Effector memory CD8-positive, alpha-beta T cell (primary cell): ENCODE results near the gene PLXNA4.
A peak's percentile ranks its signal among the peaks of the same experiment; 100 is the strongest.

ENCODE experiments used
- ATAC-seq: fragments of 150-1000 bp; cut with Tn5 transposase; replicated peaks from 2 replicates; pipeline ENCODE4 v1.10.0; 2021; ENCODE audit warnings: mild to moderate bottlenecking, moderate library complexity
- DNase-seq, 3 experiments: peaks; one replicate each; pipeline ENCODE4 v3.0.0; 2021
- H3K27ac Mint-ChIP-seq, 2 donors: one replicate each; pipeline ENCODE4 v1.8.0; 2022; ENCODE audit warnings: mild to moderate bottlenecking in 2 of 2, mixed read lengths in 2 of 2, moderate library complexity in 2 of 2
- H3K27me3 Mint-ChIP-seq, 2 donors: one replicate each; pipeline ENCODE4 v1.8.0; 2022; ENCODE audit warnings: mixed read lengths in 2 of 2
- H3K36me3 Mint-ChIP-seq: one replicate; pipeline ENCODE4 v1.8.0; 2022; ENCODE audit warnings: mild to moderate bottlenecking, moderate library complexity, mixed read lengths; ENCODE audit not compliant: insufficient read depth
- H3K4me1 Mint-ChIP-seq, 2 donors: one replicate each; pipeline ENCODE4 v1.8.0; 2022; ENCODE audit warnings: low read depth in 2 of 2, mixed read lengths in 2 of 2
- H3K4me3 Mint-ChIP-seq, 2 donors: one replicate each; pipeline ENCODE4 v1.8.0; 2022; ENCODE audit warnings: mild to moderate bottlenecking in 2 of 2, mixed read lengths in 2 of 2, moderate library complexity in 2 of 2
- H3K9me3 Mint-ChIP-seq, 2 donors: one replicate each; pipeline ENCODE4 v1.8.0; 2022; ENCODE audit warnings: mixed read lengths in 2 of 2

The PLXNA4 gene

GRCh38 chr7:132321387-132321786 lies 254.9 kb downstream of the PLXNA4 start:
- H3K27me3 Mint-ChIP-seq = peaks cover 78 to 82% of the 10 kb centered on the region in 2 donors
- H3K9me3 Mint-ChIP-seq = peaks cover 3 to 7% of the 10 kb centered on the region in 2 donors
- no peak overlapping the region for H3K4me3 Mint-ChIP-seq
- H3K27ac Mint-ChIP-seq = no peak overlapping the region
- H3K36me3 Mint-ChIP-seq = no peaks in the 10 kb centered on the region
- H3K4me1 Mint-ChIP-seq = peaks cover 6 to 10% of the 10 kb centered on the region in 2 donors
- no peak for ATAC-seq
- DNase-seq = no peak

DNA sequence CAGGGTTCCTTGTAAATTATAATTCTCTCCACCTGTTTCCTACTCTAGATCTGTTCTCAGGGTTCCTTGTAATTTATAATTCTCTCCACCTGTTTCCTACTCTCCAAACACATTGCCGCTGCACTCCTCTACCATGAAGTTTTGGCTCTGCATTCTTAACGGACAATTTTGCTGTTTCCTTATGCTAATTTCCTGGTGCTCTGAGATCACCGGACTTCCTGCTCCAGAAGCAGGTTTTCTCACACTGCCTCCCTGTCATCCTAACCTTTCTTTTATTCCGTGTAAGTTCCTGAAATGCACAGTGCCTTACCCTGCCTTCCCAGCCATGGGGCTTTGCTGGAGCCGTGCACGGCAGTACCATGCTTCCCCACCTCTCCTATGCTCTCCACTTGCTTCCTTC lies 256.8 kb downstream of the PLXNA4 start:
- Mint-ChIP-seq H3K36me3 (no peaks in the 10 kb centered on the region), H3K9me3 (peaks cover 3 to 7% of the 10 kb centered on the region in 2 donors), H3K4me1 (peaks cover 6 to 10% of the 10 kb centered on the region in 2 donors), H3K27me3 (peaks cover 66 to 73% of the 10 kb centered on the region in 2 donors), H3K27ac (no peak overlapping the region), H3K4me3 (no peak overlapping the region)
- no peak for DNase-seq
- no peak for ATAC-seq

DNA sequence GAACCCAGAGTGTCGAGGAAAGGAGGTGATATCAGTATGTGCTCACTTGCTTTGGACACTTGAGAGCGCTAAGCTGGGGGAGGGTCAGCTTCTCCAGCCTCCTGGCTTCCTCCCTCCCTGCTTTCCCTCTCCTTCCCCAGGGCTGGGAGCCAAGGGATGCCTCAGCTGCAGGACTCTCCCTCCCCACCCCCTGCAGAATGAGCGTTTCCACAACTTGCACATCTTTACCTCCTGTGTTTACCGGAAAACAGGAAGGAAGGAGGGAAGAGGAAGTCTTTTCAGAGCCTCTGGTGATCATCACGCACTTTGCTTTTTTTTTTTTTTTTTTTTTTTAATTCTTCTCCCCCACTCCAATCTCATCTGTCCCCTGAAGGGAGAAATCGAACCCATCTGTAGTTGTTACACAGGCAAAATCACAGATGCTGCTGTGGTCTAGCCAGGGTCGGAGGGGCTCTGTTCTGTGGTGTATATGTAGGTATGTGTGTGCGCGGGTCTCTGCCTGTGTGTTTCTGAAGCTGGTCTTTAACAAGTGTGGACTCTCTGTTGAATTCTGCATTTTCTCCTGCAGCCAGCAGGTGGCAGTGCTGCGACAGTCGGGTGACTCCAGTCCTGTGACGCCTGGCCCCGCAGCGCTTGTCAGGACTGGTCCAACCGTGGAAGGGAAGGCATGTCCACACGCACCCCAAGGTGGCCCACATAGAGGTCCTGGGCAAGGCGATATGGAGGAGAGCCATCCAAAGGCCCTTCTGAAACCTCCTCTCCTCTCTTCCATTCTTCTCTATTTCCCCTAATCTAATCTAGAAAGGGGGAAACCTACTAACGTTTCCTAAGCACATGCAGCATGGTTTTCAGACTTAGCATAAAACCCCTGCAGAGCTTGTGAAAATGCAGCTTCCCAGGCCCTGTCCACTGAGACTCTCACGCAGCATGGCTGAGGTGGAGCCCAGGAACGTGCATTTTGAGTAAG lies 257.6 kb downstream of the PLXNA4 start:
- H3K9me3 Mint-ChIP-seq = peaks cover 3 to 7% of the 10 kb centered on the region in 2 donors
- ATAC-seq (peak; percentile 97), DNase-seq (peak; percentile 54 to 69 (median 65))
- H3K27me3 Mint-ChIP-seq = peaks cover 60 to 74% of the 10 kb centered on the region in 2 donors
- H3K4me1 Mint-ChIP-seq = peaks cover 6 to 10% of the 10 kb centered on the region in 2 donors
- peak overlapping the region in 1 of 2 donors; percentile 32 for H3K4me3 Mint-ChIP-seq
- H3K36me3 Mint-ChIP-seq = no peaks in the 10 kb centered on the region
- H3K27ac Mint-ChIP-seq = no peak overlapping the region

DNA sequence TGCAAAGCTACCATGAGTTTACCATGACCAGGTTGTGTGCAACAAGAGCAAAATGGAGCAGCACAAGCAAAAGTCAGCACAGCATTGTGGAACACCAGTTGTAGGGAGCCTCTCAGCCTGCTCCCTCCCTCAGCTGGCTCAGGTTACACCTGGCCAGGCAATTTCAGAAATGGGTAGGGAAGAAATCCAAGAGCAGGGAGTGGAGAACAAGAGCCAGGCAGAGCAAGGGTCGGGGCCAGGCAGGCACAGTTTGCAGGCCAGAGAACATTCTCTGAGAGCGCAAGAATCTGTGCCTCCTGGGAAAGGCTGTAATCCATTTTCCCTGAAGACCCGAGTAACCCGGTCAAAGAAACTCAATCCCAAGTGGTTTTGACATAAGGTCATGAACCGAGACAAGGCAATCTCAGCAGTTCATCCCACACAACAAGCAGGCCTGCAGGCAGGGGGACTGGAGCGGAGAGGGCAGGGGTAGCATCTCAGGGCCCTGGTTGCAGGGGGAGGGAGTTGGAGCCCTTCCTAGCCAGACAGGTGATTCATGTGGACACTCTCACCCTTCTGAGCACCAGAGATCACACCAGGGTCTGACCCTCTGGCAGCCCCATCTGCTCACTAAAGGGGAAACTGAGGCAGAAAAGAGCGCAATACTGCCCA lies 258.4 kb downstream of the PLXNA4 start:
- H3K9me3 Mint-ChIP-seq = peaks cover 3 to 7% of the 10 kb centered on the region in 2 donors
- ATAC-seq (no peak), DNase-seq (no peak)
- H3K27me3 Mint-ChIP-seq = peaks cover 59 to 76% of the 10 kb centered on the region in 2 donors
- H3K27ac Mint-ChIP-seq = no peak overlapping the region
- peaks cover 6 to 10% of the 10 kb centered on the region in 2 donors for H3K4me1 Mint-ChIP-seq
- no peak overlapping the region for H3K4me3 Mint-ChIP-seq
- no peaks in the 10 kb centered on the region for H3K36me3 Mint-ChIP-seq

DNA sequence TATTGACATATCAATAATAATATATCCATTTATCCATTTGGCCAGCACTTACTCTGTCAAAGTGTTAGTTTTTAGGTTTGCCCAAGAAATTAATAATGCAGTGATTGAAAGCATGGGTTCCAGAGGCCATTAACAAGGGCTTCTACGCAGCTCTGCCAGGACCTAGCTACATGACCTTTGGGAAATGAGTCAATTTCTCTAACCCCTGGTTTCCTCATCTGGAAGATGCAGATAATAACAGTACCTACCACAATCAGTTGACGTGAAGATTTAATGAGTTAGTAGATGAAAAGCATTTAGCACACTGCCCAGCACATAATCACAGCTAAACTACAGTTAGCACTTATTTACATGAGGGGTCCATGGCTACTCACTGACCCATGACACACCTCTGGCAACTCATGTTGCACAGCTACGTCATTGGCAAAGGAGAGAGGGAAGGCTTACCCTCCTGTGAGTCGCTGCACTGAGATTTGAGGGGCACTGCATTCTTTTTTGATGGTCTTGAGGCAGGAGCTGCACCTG lies 263.7 kb downstream of the PLXNA4 start:
- Mint-ChIP-seq H3K27ac (no peak overlapping the region), H3K9me3 (peaks cover 3 to 7% of the 10 kb centered on the region in 2 donors), H3K27me3 (peaks cover 43 to 72% of the 10 kb centered on the region in 2 donors), H3K4me3 (no peak overlapping the region), H3K36me3 (no peaks in the 10 kb centered on the region), H3K4me1 (peaks cover 0 to 5% of the 10 kb centered on the region in 2 donors)
- DNase-seq (no peak), ATAC-seq (no peak)

GRCh38 chr7:132311733-132312132 lies 264.5 kb downstream of the PLXNA4 start:
- no peak overlapping the region for H3K27ac Mint-ChIP-seq

DNA sequence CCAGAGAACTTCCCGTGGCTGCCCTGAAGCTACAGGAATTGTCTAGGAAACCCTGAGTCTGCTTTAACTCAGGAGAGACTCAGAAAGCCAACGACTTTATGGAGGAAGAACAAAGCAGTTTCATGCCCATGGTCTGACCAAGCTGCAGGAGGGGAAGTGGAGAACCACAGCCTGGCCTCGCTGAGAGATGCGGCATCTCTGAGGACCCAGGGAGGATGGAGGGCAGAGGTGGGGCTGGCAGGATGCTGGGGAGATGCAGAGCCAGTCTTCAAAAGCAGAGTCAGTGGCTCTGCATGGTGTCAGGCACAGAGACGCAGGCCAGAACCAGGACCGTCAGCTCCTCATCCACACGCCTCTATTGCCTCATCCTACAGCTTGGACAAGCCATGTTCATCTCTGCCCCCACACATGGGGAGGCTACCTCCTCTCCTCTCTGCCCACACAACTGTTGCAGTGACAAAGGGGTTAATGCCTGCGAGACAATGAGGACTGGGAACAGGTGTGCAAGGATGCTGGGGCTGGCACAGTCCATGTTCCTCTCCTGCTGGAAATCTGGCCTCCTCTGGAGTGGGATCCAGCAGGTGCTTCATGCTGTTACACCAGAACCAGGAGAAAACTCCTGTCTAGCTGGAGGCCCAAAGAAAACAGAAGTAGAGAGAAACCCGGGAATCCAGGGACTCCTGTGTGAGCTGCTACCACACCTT lies 267.0 kb downstream of the PLXNA4 start:
- Mint-ChIP-seq H3K4me3 (no peak overlapping the region), H3K36me3 (no peaks in the 10 kb centered on the region), H3K27me3 (peaks cover 54 to 83% of the 10 kb centered on the region in 2 donors), H3K27ac (no peak overlapping the region), H3K4me1 (peaks cover 0 to 5% of the 10 kb centered on the region in 2 donors), H3K9me3 (no peaks in the 10 kb centered on the region)
- no peak for DNase-seq
- ATAC-seq = no peak

More at GRCh38 chr7:132311733-132312132, 264.5 kb downstream of the PLXNA4 start:
- no peaks in the 10 kb centered on the region for H3K36me3 Mint-ChIP-seq
- DNase-seq = no peak
- H3K4me1 Mint-ChIP-seq = peaks cover 0 to 5% of the 10 kb centered on the region in 2 donors
- peaks cover under 1 to 3% of the 10 kb centered on the region in 2 donors for H3K9me3 Mint-ChIP-seq
- H3K27me3 Mint-ChIP-seq = peaks cover 41 to 72% of the 10 kb centered on the region in 2 donors
- no peak for ATAC-seq
- H3K4me3 Mint-ChIP-seq = no peak overlapping the region

GRCh38 chr7:132307465-132307864 lies 268.8 kb downstream of the PLXNA4 start:
- Mint-ChIP-seq H3K4me1 (peaks cover 0 to 5% of the 10 kb centered on the region in 2 donors), H3K27ac (no peak overlapping the region), H3K36me3 (no peaks in the 10 kb centered on the region), H3K27me3 (peaks cover 48 to 83% of the 10 kb centered on the region in 2 donors), H3K4me3 (no peak overlapping the region), H3K9me3 (no peaks in the 10 kb centered on the region)
- DNase-seq (no peak), ATAC-seq (no peak)

- ATAC-seq (no peak), DNase-seq (no peak)
- Mint-ChIP-seq H3K27me3 (peaks cover 28 to 73% of the 10 kb centered on the region in 2 donors), H3K4me1 (no peaks in the 10 kb centered on the region), H3K36me3 (no peaks in the 10 kb centered on the region), H3K9me3 (no peaks in the 10 kb centered on the region), H3K27ac (no peak overlapping the region), H3K4me3 (no peak overlapping the region)
Measured at GRCh38 chr7:132300599-132301277, 275.5 kb downstream of the PLXNA4 start.

- Mint-ChIP-seq H3K9me3 (no peaks in the 10 kb centered on the region), H3K36me3 (no peaks in the 10 kb centered on the region), H3K27ac (no peak overlapping the region), H3K27me3 (peaks cover 27 to 74% of the 10 kb centered on the region in 2 donors), H3K4me3 (no peak overlapping the region), H3K4me1 (no peaks in the 10 kb centered on the region)
- no peak for ATAC-seq
- DNase-seq = no peak
Measured at GRCh38 chr7:132298790-132299189, 277.5 kb downstream of the PLXNA4 start.

- no peaks in the 10 kb centered on the region for H3K36me3 Mint-ChIP-seq
- no peaks in the 10 kb centered on the region for H3K9me3 Mint-ChIP-seq
- peaks cover 37 to 75% of the 10 kb centered on the region in 2 donors for H3K27me3 Mint-ChIP-seq
- ATAC-seq = no peak
- no peak overlapping the region for H3K27ac Mint-ChIP-seq
- no peak for DNase-seq
- no peaks in the 10 kb centered on the region for H3K4me1 Mint-ChIP-seq
- no peak overlapping the region for H3K4me3 Mint-ChIP-seq
Measured at GRCh38 chr7:132296820-132297219, 279.4 kb downstream of the PLXNA4 start.

DNA sequence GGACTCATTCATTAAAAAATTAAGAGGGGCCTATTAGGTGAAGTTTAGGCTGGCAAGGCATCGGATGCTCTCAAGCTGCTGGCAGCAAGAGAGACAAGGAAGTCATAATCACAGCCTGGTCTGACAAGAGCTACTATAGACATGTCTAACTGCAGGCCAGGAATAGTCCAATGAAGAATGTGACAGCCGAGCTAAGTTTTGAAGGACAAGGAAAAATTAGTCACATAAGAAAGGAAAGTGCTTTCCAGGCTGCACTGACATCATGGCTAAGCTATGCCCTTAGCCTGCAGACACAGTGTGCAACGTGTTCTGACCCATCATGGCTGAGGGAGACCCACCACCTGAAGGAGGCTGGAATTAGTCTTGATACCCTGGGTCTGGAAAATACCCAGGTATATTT lies 281.1 kb downstream of the PLXNA4 start:
- Mint-ChIP-seq H3K27ac (no peak overlapping the region), H3K4me1 (no peaks in the 10 kb centered on the region), H3K36me3 (no peaks in the 10 kb centered on the region), H3K9me3 (no peaks in the 10 kb centered on the region), H3K4me3 (no peak overlapping the region), H3K27me3 (peaks cover 45 to 89% of the 10 kb centered on the region in 2 donors)
- ATAC-seq (no peak), DNase-seq (no peak)
